Ureter (tissue), 1 donor: ENCODE measurements around the gene CETP. TPM values are rescaled to one million over a fixed set of nuclear protein-coding genes. Genes with fewer than 3 reads are reported as not detected.
"Not testable (repeated sequence)": the region's sequence is repeated elsewhere in the genome, so short reads cannot be mapped to it uniquely, and the experiment has no call there.

Experiments used
- DNase-seq: peaks from one replicate; pipeline ENCODE4 v3.0.0-alpha.2; 2020; ENCODE audit warnings: low spot score
- total RNA-seq: library from RNA; stranded (reverse); gene quantifications from one replicate; pipeline ENCODE4 v1.2.4, GENCODE V29; 2023
- donor health status: DM: yes; HTN: yes; CAD: no.

The CETP gene
- total RNA-seq, 1 donor from 2014 or later, result 0.42 TPM

DNA sequence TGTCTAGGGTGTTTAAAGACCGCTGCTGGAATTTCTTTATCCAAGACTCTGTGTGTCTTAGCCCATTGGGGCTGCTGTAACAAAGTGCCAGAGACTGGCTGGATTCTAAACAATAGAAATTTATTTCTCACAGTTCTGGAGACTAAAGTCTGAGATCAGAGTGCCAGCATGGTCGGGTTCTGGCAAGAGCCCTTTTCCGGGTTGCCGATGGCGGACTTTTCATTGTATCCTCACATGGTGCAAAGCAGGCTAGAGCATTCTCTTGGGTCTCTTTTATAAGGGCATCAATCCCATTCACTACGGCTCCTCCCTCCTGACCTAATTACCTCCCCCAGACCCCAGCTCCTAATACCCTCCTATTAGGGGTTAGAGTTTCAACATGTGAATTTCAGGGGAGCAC, 37.1 kb downstream of the CETP start:
- no peak for DNase-seq

DNA sequence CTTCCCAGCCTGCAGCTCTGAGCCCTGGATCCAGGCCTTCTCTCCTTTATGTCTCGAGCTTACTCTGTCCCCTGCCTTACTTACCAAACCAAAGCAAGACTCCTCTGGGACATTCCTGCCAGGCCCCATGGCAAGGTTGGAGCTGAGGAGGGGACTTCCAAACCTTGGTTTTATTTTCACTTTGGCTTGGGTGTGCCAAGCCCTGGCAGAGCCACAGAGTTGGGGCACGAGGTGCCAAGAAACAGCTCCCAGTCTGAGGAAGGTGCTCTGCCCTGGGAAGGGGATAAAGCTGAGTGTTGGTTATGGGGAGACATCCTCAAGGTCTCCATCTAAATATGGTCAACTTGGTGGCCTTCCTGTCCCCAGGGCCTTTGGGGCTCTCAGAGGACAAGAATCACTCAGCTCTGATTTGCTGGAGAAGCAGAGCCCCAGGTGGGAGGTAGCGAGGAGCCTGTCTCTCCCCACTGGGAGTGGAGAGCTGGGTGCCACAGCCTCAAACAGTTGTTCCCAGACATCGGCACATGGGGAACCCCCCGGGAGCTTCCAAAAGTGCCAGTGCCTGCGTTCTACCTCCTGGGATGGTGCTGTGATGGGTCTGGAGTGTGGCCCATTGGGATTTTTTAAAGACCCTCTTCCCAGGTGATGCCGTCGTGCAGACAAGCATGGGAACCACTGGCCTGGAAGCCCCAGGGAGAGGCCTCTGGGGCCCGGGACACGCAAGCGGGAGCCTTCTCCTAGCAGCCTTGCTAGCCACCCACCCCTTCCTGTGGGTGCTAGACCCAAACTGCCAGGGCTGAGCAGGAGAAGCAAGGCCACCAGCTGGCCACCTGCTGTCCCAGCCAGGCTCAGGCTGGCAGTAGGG, 37.9 kb downstream of the CETP start:
- no peak for DNase-seq

DNA sequence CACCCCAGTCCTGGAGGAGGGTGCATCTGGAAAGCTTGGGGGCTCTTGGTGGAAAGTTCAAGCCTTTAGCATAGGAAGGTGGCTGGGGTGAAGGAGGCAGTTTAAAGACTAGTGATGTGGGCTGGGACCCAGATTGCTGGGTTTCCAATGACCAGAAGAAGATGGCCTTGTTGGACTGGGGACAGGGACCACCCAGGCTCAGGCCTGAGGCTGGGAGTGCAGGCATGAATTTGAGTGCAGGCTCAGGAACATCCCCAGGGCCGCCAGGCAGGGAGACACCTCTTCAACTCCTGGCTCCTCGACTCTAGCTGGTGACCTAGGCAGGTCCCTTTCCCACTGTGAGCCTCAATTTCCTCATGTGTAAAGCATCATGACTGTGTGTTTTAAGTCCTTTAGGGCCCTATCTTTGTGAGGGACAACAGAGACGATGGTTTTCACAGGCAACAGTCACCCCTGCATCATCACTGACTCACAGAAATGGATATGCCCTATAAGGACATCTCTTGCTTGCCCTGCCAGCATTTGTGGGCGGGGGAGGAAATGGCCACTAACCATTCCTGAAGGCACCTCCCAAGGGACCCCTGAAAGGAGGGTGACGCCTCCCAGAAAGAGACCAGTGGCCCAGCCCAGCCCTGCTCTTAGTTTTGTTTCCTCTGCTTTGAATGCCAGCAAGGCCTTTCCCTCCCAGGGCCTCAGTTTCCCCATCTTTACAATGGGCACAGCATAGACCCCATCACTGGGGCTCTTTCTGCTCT, 38.7 kb downstream of the CETP start:
- no peak for DNase-seq

DNA sequence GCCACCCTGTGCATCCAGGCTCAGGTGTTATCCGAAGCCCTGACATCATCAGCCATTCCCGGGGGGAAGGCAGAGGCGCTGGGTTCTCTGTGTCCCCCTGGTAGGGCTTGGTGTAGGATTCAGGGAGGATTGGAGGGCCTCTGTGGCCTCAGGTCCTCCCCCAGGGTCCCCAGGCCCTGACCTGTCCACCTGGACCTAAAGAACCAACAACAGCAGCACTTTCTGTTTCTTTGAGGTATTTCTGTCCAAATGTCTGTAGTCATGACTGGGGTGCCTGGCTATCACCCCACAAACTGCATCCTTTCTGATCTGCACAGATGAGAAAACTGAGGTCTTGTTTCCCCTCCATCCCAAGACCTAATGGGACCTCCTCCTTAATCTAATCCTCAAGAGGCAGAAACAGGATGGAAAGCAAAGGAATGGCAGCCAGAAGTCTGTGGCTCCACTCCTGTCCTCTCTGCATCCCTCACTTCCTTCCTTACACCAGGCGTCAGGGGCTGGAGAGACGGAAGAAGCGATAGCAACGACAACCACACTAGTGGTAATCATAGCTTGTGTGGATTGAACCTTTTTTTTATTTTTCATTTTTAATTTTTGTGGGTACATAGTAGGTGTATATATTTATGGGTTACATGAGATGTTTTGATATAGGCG, 39.4 kb downstream of the CETP start:
- DNase-seq, result no peak

DNA sequence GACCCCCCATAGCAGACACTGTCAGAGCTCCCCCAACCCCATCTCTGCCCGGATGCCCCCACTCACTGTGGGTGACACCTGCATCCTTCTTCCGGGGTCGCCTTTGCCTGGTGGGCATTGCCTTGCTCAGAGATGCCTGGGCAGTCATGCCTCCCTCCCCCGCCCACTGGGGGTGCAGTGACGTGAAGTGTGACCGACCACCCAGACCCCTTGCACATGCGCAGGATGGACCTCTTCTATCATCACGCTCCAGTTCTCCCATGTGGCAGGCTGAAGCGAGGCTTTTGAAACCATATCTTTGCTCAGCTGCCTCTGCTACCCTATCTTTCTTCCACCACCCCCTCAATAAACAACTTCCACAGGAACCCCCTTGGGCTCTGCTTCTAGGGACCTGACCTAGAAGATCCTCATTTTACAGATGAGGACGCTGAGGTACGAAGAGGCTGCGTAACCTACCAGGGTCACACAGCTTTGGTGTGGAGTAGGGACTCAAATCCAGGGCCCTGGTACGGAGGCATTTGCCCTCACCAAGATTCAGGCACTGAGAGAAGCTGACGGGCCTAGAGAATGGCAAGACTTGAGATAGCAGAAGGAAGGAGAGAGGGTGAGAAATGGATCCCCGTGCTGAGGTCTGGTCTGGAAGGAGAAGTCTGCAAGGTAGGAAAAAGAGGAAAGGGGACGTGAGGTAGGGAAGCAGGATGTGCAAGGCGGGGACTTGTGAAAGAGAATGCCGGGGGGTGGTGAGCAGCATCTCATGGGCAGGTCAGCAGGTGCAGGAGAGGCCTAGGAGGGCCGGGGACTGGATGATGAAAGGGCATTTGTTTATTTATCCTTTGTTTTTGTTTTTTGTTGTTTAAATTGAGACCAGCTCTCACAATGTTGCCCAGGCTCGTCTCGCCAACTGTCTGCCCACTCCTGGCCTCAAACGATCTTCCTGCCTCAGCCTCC, 42.0 kb downstream of the CETP start:
- DNase-seq, result no peak

DNA sequence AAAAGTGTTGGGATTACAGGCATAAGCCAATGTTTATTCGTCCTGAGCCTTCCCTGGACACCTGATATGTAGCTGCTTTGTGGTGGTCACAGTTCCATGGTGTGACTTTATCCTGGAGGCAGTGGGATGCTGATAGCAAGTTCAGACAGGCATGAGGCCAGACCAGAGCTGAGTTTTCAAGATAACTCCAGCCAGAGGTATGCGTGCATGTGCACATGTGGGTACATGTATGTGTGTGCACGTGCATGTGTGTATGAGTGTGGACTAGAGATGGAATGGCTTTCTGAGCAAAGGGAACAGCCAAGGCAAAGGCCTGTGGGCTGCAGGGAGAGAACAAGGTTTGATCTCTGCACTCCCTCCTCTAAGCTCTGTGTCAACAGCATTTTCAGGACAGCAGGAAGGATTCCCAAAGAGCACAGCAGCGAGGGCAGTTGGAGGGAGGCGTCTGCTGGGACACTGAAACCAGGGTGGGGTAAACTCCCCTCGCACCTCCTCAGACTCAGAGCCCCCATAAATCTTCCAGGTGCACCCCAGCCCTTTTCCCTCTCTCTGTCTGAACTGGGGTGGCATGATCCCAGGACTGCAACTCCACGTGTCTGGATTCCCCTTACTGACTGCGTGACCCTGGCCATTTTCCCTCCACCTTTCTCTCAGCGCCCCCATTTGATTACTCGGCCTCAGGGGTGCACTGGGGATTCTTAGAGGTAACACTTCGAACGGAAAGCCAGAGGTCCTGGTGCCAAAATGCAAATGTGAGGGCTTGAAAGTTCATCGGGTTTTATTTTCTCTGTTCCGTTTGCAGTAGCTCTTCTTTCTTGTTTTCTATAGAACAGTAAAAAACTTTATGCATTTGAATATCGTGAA, 42.9 kb downstream of the CETP start:
- no peak for DNase-seq

DNA sequence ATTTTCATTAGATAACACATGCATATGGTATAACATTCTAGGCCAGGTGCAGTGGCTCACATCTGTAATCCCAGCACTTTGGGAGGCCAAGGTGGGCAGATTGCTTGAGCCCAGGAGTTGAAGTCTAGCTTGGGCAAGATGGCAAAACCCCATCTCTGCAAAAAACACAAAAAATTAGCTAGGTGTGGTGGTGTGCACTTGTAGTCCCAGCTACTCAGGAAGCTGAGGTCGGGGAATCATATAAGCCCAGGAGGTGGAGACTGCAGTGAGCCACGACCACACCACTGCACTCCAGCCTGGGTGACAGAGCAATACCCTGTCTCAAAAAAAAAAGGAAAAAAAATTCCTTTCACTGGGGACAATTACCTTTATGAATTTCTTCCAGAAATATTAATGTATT, 43.8 kb downstream of the CETP start:
- not testable (repeated sequence) for DNase-seq

DNA sequence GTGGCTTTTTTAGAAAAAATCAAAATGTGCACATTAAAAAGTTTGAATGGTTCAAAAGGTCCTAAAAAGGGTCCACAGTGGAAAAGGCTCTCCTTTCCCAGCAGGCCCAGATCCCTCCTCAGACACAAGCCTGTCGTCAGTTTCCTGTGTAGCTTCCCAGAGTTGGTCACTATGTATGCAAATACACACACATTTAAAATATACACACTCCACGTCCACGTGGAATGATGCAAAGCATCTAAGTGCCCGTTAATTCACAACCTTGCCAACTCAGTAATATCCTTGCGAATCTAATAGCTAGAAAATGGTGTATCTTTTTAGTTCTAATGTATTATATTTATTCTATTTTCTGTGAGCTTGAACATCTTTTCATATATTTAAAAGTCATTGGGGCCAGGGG, 45.3 kb downstream of the CETP start:
- no peak for DNase-seq

DNA sequence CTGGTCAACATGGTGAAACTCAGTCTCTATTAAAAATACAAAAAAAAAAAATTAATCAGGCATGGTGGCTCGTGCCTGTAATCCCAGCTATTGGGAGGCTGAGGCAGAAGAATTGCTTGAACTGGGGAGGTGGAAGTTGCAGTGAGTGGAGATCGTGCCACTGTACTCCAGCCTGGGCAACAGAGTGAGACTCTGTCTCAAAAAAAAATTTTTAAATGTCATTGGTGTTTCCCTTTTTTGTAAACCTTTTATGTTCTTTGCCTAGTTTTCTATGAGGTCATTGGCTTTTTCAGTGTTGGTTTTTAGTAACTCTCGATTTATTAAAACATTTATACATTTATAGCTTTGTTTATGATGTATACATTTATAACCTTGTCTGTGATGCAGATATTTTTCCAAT, 45.8 kb downstream of the CETP start:
- DNase-seq, result no peak

DNA sequence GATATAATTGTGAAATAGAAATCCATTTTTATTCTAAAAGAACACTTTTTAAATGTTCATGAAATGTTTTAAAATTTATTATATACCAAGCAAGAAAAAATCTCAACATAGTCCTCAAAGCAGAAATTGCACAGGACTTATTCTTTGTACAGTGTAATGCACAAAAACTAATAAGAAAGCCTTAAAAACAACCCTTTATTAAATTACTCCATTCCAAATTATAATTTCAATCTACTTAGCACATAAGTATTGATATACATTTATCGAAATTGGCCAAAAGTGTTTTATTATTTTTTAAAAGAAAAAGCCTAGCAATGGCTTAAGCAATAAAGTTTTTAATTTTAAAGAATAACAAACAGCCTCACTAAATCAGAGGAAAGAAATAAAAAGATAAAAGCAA, 46.7 kb downstream of the CETP start:
- DNase-seq, result no peak

DNA sequence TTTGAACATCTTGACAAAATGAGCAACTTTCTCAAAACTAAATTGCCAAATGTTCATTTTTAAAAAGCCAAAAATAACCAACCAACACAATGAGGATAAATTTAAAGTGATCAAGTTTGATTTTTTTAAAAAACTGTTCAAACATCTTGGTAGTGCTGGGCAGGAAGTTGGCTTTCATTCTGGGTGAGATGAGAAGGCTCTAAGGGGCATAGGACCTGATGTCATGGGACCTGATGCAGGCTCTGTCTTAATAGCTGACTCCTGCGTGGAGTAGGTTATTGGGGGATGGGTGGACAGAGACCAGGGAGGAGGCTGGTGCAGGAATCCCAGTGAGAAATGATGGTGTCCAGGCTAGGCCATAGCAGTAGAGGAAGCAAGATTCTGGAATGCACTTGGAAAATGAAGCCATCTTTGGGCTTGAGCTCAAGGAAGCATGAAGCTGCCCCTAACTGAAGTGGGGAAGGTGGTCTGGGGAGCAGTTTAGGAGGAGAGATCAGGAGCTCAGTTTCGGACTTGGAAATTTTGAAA, 48.0 kb downstream of the CETP start:
- no peak for DNase-seq

DNA sequence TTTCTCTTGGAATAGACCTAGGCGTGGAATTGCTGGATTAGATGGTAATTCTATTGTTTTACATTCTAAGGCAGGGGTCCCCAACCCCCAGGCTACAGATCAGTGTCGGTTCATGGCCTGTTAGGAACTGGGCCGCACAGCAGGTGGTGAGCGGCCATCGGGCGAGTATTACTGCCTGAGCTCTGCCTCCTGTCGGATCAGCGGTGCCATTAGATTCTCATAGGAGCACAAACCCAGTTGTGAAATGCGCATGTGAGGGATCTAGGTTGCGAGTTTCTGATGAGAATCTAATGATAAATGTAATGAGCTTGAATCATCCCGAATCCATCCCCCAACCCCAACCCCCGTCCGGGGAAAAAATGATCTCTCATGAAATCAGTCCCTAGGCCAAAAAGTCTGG, 50.6 kb downstream of the CETP start:
- no peak for DNase-seq

DNA sequence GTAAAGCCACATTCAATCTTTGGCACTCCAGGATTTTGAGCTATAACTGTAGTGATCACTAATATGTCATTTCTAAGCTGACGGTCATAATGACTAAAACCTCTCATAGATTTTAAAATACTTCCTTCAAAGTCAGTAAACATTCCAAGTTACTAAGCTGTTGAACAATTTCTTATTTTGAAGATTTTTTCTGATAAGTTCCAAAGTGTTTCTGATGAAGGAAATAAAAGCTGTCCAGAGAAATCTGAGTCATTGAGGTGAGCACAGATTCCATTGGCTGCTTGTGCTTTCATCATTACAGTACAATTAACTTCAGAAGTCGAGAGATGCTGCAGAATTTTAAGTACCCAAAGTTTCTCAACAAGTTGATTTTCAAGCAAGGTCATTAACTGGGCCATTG, 51.5 kb downstream of the CETP start:
- no peak for DNase-seq

DNA sequence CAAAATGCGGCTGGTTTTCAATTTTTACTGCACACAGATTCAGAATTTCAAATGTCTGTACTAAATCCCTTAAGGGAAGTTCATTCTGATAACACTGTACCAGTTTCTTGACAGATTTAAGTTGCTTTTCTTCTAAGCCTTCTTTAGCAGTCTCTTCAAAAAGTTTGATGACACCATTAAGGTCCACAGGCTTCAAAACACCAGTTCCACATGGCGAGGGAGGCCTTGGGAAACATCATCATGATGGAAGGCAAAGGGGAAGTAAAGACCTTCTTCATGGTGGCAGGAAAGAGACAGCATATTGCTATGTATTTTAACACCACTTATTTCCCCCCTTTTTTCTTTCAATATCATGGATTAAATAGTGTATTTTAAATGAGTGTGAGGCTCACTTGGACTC, 52.2 kb downstream of the CETP start:
- no peak for DNase-seq

DNA sequence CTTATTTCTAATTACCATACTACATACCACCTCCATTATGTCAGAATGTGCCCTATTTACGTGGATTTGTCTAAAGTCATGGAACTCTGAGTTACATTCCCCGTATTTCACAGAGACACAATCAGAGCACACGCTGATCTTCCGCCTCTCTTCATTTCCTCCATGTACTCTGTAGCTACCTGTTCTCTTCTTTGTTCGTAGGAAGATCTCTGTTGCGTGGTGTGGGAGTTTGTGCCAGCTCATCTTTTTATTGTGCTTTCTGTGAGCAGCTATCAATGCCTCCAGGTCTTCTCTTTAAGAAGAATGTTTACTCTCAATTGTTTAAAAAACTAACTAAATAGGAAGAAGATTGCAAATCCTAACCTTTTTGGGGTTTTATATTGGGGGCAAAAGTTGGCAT, 54.6 kb downstream of the CETP start:
- no peak for DNase-seq

DNA sequence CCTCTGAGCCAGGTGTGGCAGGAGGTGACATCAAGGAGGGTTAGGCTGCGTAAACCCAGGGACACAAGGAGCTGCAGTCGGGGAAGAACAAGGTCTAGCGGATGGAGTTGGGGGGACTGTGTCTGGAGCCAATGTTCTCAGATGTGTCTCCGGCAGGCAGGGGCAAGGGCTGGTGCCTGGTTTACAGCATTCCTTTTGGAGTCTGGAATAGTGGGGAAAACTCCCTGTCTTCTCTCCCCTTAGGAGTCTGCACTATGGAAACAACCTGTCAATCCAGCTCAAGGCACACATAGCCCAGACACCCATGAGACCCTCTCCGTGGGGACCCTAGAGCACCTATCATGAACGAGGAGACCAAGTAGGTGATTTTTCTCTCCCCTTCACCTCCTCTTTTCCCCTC, 55.1 kb downstream of the CETP start:
- DNase-seq, result no peak

DNA sequence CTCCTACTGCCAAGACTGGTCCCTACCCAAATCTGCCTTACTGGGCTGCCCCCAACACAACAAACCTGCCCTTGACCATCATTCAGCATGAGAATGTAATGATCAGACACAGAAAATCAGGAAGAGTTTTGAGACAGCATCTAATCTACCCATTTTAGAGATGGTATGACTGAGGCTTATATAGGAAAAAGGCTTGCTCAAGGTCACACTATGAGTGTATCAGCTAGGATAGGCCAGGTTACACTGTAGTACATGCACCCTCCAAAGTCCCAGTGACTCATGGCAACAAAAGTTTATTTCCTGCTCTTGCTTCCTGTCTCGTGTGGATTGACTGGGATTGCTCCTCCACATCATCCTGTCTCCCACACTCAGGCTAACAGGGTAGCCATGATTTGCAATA, 55.5 kb downstream of the CETP start:
- DNase-seq, result no peak

DNA sequence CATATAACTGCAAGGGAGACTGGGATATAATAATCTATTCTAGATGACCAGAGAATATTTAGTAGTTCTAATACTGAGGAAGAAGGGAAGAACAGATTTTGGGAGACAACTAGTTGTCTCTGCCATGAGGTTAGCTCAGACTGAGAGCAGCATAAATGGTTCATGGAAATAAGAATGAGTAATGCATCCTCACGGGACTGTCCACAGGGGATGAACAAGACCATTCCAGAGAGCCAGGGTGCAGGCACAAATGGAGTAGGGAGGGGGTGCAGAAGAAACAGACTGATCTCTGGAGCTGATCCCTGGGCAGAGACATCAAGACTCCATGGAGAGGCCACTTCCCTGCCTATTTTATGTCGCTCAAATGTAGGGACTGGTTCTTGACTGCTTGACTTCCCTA, 58.0 kb downstream of the CETP start:
- DNase-seq, result no peak

DNA sequence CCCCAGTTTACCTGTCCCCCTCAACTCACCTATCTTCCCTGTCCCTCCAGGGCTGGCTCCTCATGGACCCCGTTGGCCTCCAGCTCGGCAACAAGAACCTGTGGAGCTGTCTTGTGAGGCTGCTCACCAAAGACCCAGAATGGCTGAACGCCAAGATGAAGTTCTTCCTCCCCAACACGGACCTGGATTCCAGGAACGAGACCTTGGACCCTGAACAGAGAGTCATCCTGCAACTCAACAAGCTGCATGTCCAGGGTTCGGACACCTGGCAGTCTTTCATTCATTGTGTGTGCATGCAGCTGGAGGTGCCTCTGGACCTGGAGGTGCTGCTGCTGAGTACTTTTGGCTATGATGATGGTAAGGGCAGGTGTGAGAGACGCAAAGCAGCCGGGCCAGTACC, 58.9 kb downstream of the CETP start:
- no peak for DNase-seq

DNA sequence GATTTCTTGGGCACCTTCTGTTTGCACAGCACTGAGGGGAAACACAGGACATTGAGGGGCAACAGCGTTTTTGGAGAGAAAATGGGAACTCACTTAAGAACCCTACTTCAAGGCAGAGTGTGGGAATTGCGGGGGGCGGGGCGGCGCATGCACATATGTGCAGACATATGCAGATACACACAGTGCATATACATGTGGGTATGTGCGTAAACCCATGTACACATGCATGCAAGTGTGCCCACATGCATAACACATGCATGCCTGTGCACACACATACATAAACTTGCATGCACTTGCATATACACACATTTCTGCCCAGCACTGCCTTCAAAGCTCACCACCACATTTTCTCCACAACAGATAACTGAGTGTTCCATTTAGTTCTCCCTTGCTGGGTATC, 60.0 kb downstream of the CETP start:
- no peak for DNase-seq
